Uterus (tissue), 4 donors: ENCODE measurements around the gene ZC3H15. TPM values are rescaled to one million over a fixed set of nuclear protein-coding genes. Genes with fewer than 3 reads are reported as not detected.
"Not testable (repeated sequence)": the region's sequence is repeated elsewhere in the genome, so short reads cannot be mapped to it uniquely, and the experiment has no call there.

Experiments used
- DNase-seq, 2 donors: peaks; one replicate each; pipeline ENCODE4 v3.0.0-alpha.2; 2019 to 2020
- H3K27ac ChIP-seq, 2 donors: fragments of 200-600 bp; sonication (generic); 1 replicate in 1 of 2; 2 replicates in 1 of 2; pipeline ENCODE4 v1.5.1; 2016 to 2018
- H3K27me3 ChIP-seq, 2 donors: fragments of 200-600 bp; sonication (generic); one replicate each; pipeline ENCODE4 v1.5.1; 2018 to 2019; ENCODE audit warnings: control low read depth in 1 of 2
- H3K36me3 ChIP-seq, 2 donors: fragments of 200-600 bp; sonication (generic); one replicate each; pipeline ENCODE4 v1.5.1; 2019; ENCODE audit warnings: control low read depth in 1 of 2
- H3K4me1 ChIP-seq, 2 donors: fragments of 200-600 bp; sonication (generic); one replicate each; pipeline ENCODE4 v1.5.1; 2018 to 2019; ENCODE audit warnings: control low read depth in 1 of 2
- H3K4me3 ChIP-seq, 2 donors: fragments of 200-600 bp; sonication (generic); 1 replicate in 1 of 2; 2 replicates in 1 of 2; pipeline ENCODE4 v1.5.1; 2018 to 2019; ENCODE audit warnings: mild to moderate bottlenecking in 1 of 2
- H3K9me3 ChIP-seq, 2 donors: fragments of 200-600 bp; sonication (generic); one replicate each; pipeline ENCODE4 v1.5.1; 2019; ENCODE audit warnings: control low read depth in 1 of 2
- CTCF ChIP-seq, 4 experiments: fragments of 200-600 bp in 2 of 4; fragments of 450-650 bp in 2 of 4; sonication (generic) in 2 of 4; IDR thresholded peaks; one replicate each; pipeline ENCODE4 v1.5.1; 2016 to 2019; ENCODE audit warnings: antibody characterized with exemption in 4 of 4, mild to moderate bottlenecking in 2 of 4, moderate library complexity in 1 of 4
- POLR2A ChIP-seq, 2 donors: fragments of 450-650 bp; IDR thresholded peaks; one replicate each; pipeline ENCODE4 v1.6.1; 2016; ENCODE audit warnings: antibody characterized with exemption in 2 of 2, mild to moderate bottlenecking in 1 of 2, moderate library complexity in 1 of 2
- intact Hi-C: fragments of 100-400 bp; cut with DNase I; formaldehyde crosslinking; loops from one replicate; pipeline ENCODE4 v1.15.1; 2023; ENCODE audit warnings: low total_unique reads
- total RNA-seq, 4 donors: library from RNA; depleted of rRNA in 3 of 4; stranded (reverse); fragments of >200 nt in 3 of 4; gene quantifications; one replicate each; pipeline versions ENCODE4 v1.1.0 to v1.2.4, GENCODE V29; 2014 to 2023
- donor health status: DM: yes; HTN: yes; CAD: no.

Gene ZC3H15
- total RNA-seq, 4 donors from 2014 or later = 28.2 to 82.1 (median 49.5) TPM

DNA sequence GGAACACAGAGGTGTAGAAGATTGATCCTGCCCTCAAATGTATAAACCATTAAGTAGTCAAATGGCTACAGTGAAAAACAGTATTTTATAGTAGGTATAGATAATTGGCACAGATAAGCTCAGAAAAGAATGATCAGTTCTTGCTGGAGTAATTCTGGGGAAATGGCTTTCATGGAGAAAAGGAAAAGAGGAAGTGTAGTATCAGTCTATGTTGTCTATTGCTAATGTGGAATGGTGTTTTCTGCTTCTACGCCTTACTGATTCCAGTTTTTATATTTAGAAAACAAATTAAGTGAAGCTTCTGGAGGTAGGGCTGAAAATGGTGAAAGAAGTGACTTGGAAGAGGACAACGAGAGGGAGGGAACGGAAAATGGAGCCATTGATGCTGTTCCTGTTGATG lies 22.2 kb downstream of the ZC3H15 start:
- TF ChIP-seq POLR2A (IDR thresholded peaks at IDR 0.05) (no peak), CTCF (IDR thresholded peaks at IDR 0.05) (no peak)
- Histone ChIP-seq H3K27me3 (no peaks in the 10 kb centered on the region), H3K27ac (no peak overlapping the region), H3K4me3 (no peak overlapping the region), H3K36me3 (no peaks in the 10 kb centered on the region), H3K9me3 (no peaks in the 10 kb centered on the region), H3K4me1 (peaks cover 0 to 6% of the 10 kb centered on the region in 2 donors)
- no peak for DNase-seq
- intact Hi-C loops = loop anchor here (10.0 kb wide), 1 partner anchor 137 kb away; no protein-coding TSS in a partner anchor

DNA sequence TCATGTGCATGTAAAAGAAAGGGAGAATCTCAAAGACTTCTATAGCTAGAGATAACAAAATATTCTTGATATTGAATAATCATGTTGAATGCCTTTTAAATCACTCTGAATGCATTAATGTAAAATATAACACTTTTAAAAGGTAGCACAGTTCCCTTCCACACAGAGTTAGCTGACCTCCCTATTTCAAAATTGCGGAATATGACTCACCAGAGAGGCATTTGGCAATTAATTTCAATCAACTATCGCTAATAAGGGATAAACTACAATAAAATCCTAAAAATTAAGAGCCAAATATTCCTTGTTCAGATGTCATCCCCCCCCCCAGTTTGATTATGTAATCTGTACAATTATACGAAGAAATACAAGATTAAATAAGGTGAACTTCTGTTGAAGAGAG lies 29.3 kb downstream of the ZC3H15 start:
- DNase-seq = no peak
- no peak for TF ChIP-seq CTCF (IDR thresholded peaks at IDR 0.05)
- TF ChIP-seq POLR2A (IDR thresholded peaks at IDR 0.05) = no peak
- intact Hi-C loops = no loop called here

GRCh38 chr2:186516396-186516795 lies 30.3 kb downstream of the ZC3H15 start:
- intact Hi-C loops = no loop called here
- DNase-seq = no peak
- no peaks in the 10 kb centered on the region for H3K4me1 ChIP-seq
- no peak overlapping the region for H3K4me3 ChIP-seq
- H3K27me3 ChIP-seq = no peaks in the 10 kb centered on the region
- H3K9me3 ChIP-seq = no peaks in the 10 kb centered on the region
- no peak overlapping the region for H3K27ac ChIP-seq
- TF ChIP-seq CTCF (IDR thresholded peaks at IDR 0.05) = no peak
- no peak for TF ChIP-seq POLR2A (IDR thresholded peaks at IDR 0.05)
- no peaks in the 10 kb centered on the region for H3K36me3 ChIP-seq

More for the DNA sequence above, 29.3 kb downstream of the ZC3H15 start:
- Histone ChIP-seq H3K4me1 (no peaks in the 10 kb centered on the region), H3K36me3 (no peaks in the 10 kb centered on the region), H3K27ac (no peak overlapping the region), H3K4me3 (no peak overlapping the region), H3K27me3 (no peaks in the 10 kb centered on the region), H3K9me3 (no peaks in the 10 kb centered on the region)

DNA sequence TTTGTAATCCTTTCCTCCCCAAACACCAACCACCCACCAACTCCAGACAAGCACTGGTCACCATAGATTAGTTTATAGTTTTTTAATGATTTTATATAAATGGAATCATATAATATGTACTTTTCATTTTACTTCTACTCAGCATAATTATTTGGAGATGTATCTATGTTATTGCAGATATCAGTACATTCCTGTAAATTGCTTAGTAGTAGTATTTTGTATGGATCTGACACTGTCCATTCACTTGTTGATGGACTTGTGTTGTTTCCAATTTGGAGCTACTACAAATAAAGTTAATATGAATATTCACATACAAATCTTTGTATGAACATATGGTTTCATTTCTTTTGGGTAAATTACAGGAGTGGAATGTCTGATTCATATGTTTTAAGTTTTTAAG lies 31.0 kb downstream of the ZC3H15 start:
- H3K4me1 ChIP-seq = no peaks in the 10 kb centered on the region
- H3K4me3 ChIP-seq = no peak overlapping the region
- H3K9me3 ChIP-seq = no peaks in the 10 kb centered on the region
- TF ChIP-seq POLR2A (IDR thresholded peaks at IDR 0.05) = no peak
- no peak overlapping the region for H3K27ac ChIP-seq
- DNase-seq = no peak
- no peaks in the 10 kb centered on the region for H3K36me3 ChIP-seq
- no peaks in the 10 kb centered on the region for H3K27me3 ChIP-seq
- intact Hi-C loops = no loop called here

GRCh38 chr2:186518291-186518690 lies 32.2 kb downstream of the ZC3H15 start:
- Histone ChIP-seq H3K36me3 (no peaks in the 10 kb centered on the region), H3K9me3 (no peaks in the 10 kb centered on the region), H3K27ac (peak overlapping the region in 1 of 2 donors; percentile 31), H3K27me3 (no peaks in the 10 kb centered on the region), H3K4me1 (no peaks in the 10 kb centered on the region), H3K4me3 (no peak overlapping the region)
- intact Hi-C loops = no loop called here
- no peak for DNase-seq
- TF ChIP-seq POLR2A (IDR thresholded peaks at IDR 0.05) (no peak), CTCF (IDR thresholded peaks at IDR 0.05) (no peak)

- Histone ChIP-seq H3K36me3 (no peaks in the 10 kb centered on the region), H3K27me3 (no peaks in the 10 kb centered on the region), H3K4me3 (no peak overlapping the region), H3K9me3 (no peaks in the 10 kb centered on the region), H3K27ac (peak overlapping the region; percentile 36 to 59), H3K4me1 (no peaks in the 10 kb centered on the region)
- TF ChIP-seq CTCF (IDR thresholded peaks at IDR 0.05) = no peak
- TF ChIP-seq POLR2A (IDR thresholded peaks at IDR 0.05) = no peak
- intact Hi-C loops = no loop called here
- DNase-seq = no peak
Measured at GRCh38 chr2:186518945-186519344, 32.9 kb downstream of the ZC3H15 start.

DNA sequence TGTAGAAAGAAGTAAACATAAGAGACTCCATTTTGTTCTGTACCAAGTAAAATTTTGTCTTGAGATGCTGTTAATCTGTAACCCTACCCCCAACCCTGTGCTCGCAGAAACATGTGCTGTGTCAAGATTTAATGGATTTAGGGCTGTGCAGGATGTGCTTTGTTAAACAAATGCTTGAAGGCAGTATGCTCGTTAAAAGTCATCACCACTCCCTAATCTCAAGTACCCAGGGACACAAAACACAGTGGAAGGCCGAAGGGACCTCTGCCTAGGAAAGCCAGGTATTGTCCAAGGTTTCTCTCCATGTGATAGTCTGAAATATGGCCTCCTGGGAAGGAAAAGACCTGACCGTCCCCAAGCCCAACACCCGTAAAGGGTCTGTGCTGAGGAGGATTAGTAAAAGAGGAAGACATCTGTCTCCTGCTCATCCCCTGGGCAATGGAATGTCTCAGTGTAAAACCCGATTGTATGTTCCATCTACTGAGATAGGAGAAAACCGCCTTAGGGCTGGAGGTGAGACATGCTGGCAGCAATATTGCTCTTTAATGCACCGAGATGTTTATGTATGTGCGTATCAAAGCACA lies 35.6 kb downstream of the ZC3H15 start:
- H3K9me3 ChIP-seq, H3K4me1 ChIP-seq, DNase-seq, intact Hi-C loops, H3K4me3 ChIP-seq, H3K36me3 ChIP-seq, H3K27me3 ChIP-seq: not testable (repeated sequence)
- peak overlapping the region; percentile 4 to 62 for H3K27ac ChIP-seq
